ENCODE data around the gene ACOX2. TPM values are rescaled to one million over a fixed set of nuclear protein-coding genes. Genes with fewer than 3 reads are reported as not detected.

Gene ACOX2
- total and polyA plus RNA-seq, 4 donors: 74.3 to 214 (median 141) TPM

GRCh38 chr3:58531956-58532355 is 5.0 kb downstream of the ACOX2 start:
- Histone ChIP-seq H3K4me3 (ENCODE audit: low read depth in 1 of 3, low read length in 3 of 3) (no peak overlapping the region), H3K9me3 (ENCODE audit: control insufficient read depth in 4 of 4, low read length in 3 of 4) (no peaks in the 10 kb centered on the region), H3K4me1 (ENCODE audit: control insufficient read depth in 4 of 4, insufficient read depth in 4 of 4, low read length in 3 of 4) (peaks cover 4 to 99% (median 89%) of the 10 kb centered on the region in 4 donors), H3K27ac (ENCODE audit: low read depth in 1 of 2, low read length in 2 of 2) (peak overlapping the region; percentile 24 to 48), H3K36me3 (ENCODE audit: control insufficient read depth in 4 of 4, insufficient read depth in 3 of 4, low read depth in 1 of 4, low read length in 3 of 4) (peaks cover 14 to 21% (median 17%) of the 10 kb centered on the region in 4 donors), H3K9ac (ENCODE audit: low read depth in 1 of 2, low read length in 2 of 2) (no peak overlapping the region), H3K27me3 (ENCODE audit: control insufficient read depth in 4 of 4, insufficient read depth in 4 of 4, low read length in 3 of 4) (no peaks in the 10 kb centered on the region)
- 81% methylated on average over 2 of the region's 2 CpGs for WGBS
- peak in 1 of 2 donors; percentile 49 for TF ChIP-seq RXRA (IDR thresholded peaks at IDR 0.05)
- TF ChIP-seq HNF4G (IDR thresholded peaks at IDR 0.05): no peak
- no peak for TF ChIP-seq FOXA1 (IDR thresholded peaks at IDR 0.05)
- DNase-seq (ENCODE audit: low spot score): no peak

- Histone ChIP-seq H3K9ac (ENCODE audit: low read depth in 1 of 2, low read length in 2 of 2) (no peak overlapping the region), H3K36me3 (ENCODE audit: control insufficient read depth in 4 of 4, insufficient read depth in 3 of 4, low read depth in 1 of 4, low read length in 3 of 4) (peaks cover 14 to 21% (median 18%) of the 10 kb centered on the region in 4 donors), H3K27me3 (ENCODE audit: control insufficient read depth in 4 of 4, insufficient read depth in 4 of 4, low read length in 3 of 4) (no peaks in the 10 kb centered on the region), H3K27ac (ENCODE audit: low read depth in 1 of 2, low read length in 2 of 2) (peak overlapping the region; percentile 24 to 45), H3K4me1 (ENCODE audit: control insufficient read depth in 4 of 4, insufficient read depth in 4 of 4, low read length in 3 of 4) (peaks cover 4 to 99% (median 91%) of the 10 kb centered on the region in 4 donors), H3K4me3 (ENCODE audit: low read depth in 1 of 3, low read length in 3 of 3) (no peak overlapping the region), H3K9me3 (ENCODE audit: control insufficient read depth in 4 of 4, low read length in 3 of 4) (no peaks in the 10 kb centered on the region)
- no peak for DNase-seq (ENCODE audit: low spot score)
- WGBS: 80% methylated on average over 7 of the region's 7 CpGs
- TF ChIP-seq FOXA1 (IDR thresholded peaks at IDR 0.05) (no peak), NR2F2 (IDR thresholded peaks at IDR 0.05) (no peak), FOXA2 (IDR thresholded peaks at IDR 0.05) (no peak), EGR1 (IDR thresholded peaks at IDR 0.05; ENCODE audit: low read depth in 2 of 2) (no peak), GABPA (IDR thresholded peaks at IDR 0.05 in 1 of 2, conservative IDR thresholded peaks at IDR 0.05 in 1 of 2) (no peak), ZBTB33 (IDR thresholded peaks at IDR 0.05) (no peak), RXRA (IDR thresholded peaks at IDR 0.05) (no peak), CTCF (IDR thresholded peaks at IDR 0.05; ENCODE audit: low read depth, low read length, missing input control) (no peak), SP1 (IDR thresholded peaks at IDR 0.05) (no peak), HNF4G (IDR thresholded peaks at IDR 0.05) (no peak), JUND (IDR thresholded peaks at IDR 0.05) (no peak), REST (IDR thresholded peaks at IDR 0.05) (no peak)
Observed at GRCh38 chr3:58531555-58531954, 5.4 kb downstream of the ACOX2 start.
